Measurements from ENCODE around the gene SF3B5.
A peak's percentile ranks its signal among the peaks of the same experiment; 100 is the strongest.
"Not testable (repeated sequence)": the region's sequence is repeated elsewhere in the genome, so short reads cannot be mapped to it uniquely, and the experiment has no call there.

SF3B5 gene

DNA sequence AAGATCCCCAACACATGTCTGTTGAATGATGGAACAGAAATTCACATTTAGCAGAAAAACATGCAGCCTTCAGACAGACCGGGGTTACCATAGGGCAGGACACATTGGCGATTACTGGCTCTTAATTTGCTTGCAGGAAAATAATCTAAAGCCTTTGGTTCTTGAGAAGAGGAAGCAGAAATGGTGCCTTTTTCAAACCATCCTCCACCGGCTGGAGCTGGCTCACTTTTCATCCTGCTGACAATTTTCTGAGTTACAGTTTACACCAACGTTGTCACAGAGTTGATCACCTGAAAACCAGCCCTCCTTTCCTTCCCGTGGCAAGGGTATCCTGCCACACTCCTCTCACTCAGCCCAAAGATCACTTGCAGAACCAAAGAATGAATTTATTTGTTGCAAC lies 32.6 kb downstream of the SF3B5 start:
- DNase-seq: no peak

DNA sequence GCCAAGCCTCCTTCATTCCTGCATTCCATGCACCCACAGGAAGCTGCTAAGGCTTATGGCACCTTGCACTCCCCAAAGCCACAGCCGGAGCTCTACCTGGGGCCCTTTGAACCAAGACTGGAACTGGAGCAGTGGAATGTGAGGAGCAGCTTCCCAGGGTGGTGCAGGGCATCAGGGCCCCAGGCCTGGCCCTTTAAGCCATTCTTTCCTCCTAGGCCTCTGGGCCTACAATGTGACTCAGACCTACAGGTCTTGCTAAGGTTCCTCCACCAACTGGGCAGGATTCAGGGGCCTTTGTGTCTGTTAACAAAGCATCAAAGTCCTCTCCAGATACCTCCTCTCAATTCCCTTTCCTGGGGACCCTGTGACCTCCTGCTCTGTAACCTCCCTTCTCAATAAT lies 36.2 kb downstream of the SF3B5 start:
- no peak for DNase-seq

DNA sequence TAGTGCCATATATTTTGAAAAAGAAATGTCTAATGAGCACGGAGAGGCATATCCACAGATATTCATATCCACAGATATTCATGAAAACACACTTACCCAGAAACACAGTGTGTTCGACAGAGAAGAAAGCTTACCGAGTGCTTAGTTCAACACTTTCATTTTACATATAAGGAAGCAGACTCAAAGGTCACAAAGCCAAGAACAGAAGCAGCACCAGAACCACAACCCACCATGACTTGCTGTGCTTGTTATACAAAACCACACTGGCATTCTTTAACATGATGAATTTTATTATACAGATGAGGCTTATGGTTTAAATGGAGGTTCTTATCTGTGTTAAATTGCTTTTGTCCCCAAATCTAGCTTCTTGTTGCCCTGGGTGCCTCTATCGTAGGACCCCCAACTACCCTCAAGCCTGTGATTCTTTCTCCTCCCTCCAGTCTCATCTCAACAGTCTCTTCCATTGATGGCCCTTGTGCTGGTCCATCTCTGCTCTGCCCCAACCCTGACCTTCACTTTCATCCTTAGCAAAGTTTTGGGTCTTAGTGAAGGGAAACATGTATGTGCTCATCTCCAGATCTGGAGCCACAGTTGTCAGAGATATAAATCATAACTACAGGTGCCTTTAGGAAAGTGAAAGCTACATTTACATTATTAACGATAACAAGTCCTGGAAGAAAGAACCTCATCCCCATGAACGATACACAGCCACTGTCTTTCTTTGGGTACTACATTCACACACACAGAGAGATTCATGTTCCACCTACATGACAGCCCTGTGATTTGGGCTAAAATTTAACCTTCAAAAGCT lies 40.0 kb downstream of the SF3B5 start:
- DNase-seq: peak; percentile 45

DNA sequence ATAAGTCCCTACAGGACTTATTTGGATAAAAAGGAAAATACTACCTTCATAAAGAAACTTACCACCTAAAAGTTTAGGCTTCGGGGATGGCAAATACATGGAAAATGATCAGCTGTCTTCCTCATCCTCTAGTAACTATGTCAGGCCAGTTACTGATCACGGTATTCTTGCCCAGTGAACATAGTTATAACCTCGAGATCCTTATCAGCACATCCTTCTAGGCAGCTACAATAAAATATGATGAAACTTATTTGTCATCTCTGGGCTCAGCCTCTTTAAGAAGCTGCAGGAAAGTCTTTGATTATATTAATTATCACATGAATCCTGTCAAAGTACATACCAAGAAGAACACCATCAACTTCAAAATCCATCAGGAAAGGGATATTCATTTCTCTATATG lies 41.8 kb downstream of the SF3B5 start:
- no peak for DNase-seq

DNA sequence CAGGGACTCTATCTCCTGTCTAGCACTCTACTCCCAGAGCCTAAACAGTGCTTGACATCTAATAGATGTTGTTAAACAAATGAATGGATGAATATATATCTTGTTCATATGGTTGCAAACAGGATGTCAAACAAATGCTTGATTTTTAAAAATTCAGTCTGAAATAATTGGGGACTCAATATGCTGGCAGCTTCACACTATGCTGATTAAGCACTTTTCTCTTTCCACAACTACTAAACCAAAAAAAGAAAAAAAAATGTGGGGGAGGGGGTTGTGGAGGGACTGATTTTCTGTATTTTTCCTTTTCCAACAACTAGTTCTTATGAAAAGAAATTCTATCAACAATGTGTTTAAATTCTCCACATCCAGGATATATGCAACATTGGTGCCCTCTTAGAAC lies 42.9 kb downstream of the SF3B5 start:
- no peak for DNase-seq

DNA sequence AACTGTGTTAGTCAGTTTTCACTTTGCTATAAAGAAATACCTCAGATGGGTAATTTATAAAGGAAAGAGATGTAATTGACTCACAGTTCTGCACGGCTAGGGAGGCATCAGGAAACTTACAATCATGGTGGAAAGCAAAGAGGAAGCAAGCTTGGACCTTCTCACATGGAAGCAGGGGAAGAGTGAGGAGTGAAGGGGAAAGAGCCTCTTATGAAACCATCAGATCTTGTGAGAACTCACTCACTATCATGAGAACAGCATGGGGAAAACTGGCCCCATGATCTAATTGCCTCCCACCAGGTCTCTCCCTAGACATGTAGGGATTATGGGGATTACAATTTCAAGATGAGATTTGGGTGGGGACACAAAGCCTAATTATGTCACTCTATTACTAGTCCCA lies 46.0 kb downstream of the SF3B5 start:
- DNase-seq: no peak

DNA sequence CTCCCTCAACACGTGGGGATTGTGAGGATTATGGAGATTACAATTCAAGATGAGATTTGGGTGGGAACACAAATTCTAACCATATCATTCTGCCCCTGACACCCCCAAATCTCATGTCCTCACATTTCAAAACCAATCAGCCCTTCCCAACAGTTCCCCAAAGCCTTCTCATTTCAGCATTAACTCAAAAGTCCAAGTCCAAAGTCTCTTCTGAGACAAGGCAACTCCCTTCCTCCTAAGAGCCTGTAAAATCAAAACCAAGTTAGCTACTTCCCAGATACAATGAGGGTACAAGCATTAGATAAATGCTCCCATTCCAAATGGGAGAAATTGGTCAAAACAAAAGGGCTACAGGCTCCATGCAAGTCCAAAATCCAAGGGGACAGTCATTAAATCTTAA lies 47.7 kb downstream of the SF3B5 start:
- DNase-seq: no peak

DNA sequence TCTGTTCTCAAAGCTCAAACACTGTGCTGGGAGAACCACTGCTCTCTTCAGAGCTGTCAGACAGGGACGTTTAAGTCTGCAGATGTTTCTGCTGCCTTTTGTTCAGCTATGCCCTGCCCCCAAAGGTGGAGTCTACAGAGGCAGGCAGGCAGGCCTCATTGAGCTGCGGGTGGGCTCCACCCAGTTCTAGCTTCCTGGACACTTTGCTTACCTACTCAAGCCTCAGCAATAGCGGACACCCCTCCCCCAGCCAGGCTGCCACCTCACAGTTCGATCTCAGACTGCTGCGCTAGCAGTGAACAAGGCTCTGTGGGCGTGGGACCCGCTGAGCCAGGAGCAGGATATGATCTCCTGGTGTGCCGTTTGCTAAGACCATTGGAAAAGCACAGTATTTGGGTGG lies 48.7 kb downstream of the SF3B5 start:
- DNase-seq: not testable (repeated sequence)

DNA sequence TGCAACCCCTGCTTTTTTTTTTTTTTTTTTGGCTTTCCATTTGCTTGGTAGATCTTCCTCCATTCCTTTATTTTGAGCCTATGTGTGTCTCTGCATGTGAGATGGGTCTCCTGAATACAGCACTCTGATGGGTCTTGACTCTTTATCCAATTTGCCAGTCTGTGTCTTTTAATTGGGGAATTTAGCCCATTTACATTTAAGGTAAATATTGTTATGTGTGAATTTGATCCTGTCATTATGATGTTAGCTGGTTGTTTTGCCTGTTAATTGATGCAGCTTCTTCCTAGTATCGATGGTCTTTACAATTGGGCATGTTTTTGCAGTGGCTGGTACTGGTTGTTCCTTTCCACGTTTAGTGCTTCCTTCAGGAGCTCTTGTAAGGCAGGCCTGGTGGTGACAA lies 50.4 kb downstream of the SF3B5 start:
- DNase-seq: not testable (repeated sequence)
